H1 (cell line): ENCODE measurements around the gene FLNC. TPM values are rescaled to one million over a fixed set of nuclear protein-coding genes. Genes with fewer than 3 reads are reported as not detected.
A peak's percentile ranks its signal among the peaks of the same experiment; 100 is the strongest.

Source experiments
- ASH2L ChIP-seq: fragments of 200-600, 300-600 bp; sonication (generic); IDR thresholded peaks from one replicate; pipeline ENCODE4 v1.7.1; 2017; ENCODE audit warnings: low read length
- CBX5 ChIP-seq: fragments of 300-800, 300-1000 bp; sonication (generic); IDR thresholded peaks from 2 replicates; pipeline ENCODE4 v1.7.1; 2016; ENCODE audit warnings: antibody characterized with exemption, low read length, low read depth
- CBX8 ChIP-seq: fragments of 300-800, 300-1000 bp; sonication (generic); IDR thresholded peaks from 2 replicates; pipeline ENCODE4 v1.7.1; 2016; ENCODE audit warnings: low read depth, low read length, borderline replicate concordance
- CREB1 ChIP-seq: IDR thresholded peaks from 2 replicates; pipeline ENCODE4 v1.6.1; 2012; ENCODE audit warnings: inconsistent platforms
- EZH2 ChIP-seq: fragments of 200-600 bp; sonication (generic); IDR thresholded peaks from 2 replicates; pipeline ENCODE4 v1.7.1; 2012; ENCODE audit warnings: low read depth, mild to moderate bottlenecking, moderate library complexity, low read length, inconsistent platforms; ENCODE audit not compliant: severe bottlenecking
- GABPA ChIP-seq: IDR thresholded peaks from 2 replicates; pipeline ENCODE4 v1.6.1; 2011; ENCODE audit warnings: mild to moderate bottlenecking, low read length, moderate library complexity, borderline replicate concordance; ENCODE audit not compliant: insufficient read depth
- HDAC2 ChIP-seq, 2 experiments: fragments of 300-600 bp in 1 of 2; sonication (generic) in 1 of 2; IDR thresholded peaks; 2 replicates each; pipeline ENCODE4 v1.6.1; 2011 to 2012; ENCODE audit warnings: low read depth in 2 of 2, low read length in 2 of 2, mild to moderate bottlenecking in 2 of 2, moderate library complexity in 2 of 2, borderline replicate concordance in 1 of 2, inconsistent platforms in 1 of 2
- HDAC6 ChIP-seq: IDR thresholded peaks from one replicate; pipeline ENCODE4 v1.7.1; 2012; ENCODE audit warnings: low read depth, mild to moderate bottlenecking, inconsistent platforms, low read length, moderate library complexity
- KDM4A ChIP-seq: IDR thresholded peaks from one replicate; pipeline ENCODE4 v1.7.1; 2012; ENCODE audit warnings: low read depth, mild to moderate bottlenecking, moderate library complexity, low read length, inconsistent platforms; ENCODE audit not compliant: severe bottlenecking
- PHF8 ChIP-seq: fragments of 200-600 bp; sonication (generic); conservative IDR thresholded peaks from 2 replicates; pipeline ENCODE4 v1.7.1; 2012; ENCODE audit warnings: low read depth, mild to moderate bottlenecking, inconsistent platforms, low read length, moderate library complexity
- SIN3A ChIP-seq, 2 experiments: IDR thresholded peaks in 1 of 2; conservative IDR thresholded peaks in 1 of 2; 2 replicates each; pipeline ENCODE4 v1.6.1; 2011 to 2012; ENCODE audit warnings: low read length in 2 of 2, improper control_type of control experiment in 1 of 2, low read depth in 1 of 2, mild to moderate bottlenecking in 1 of 2
- SP4 ChIP-seq: IDR thresholded peaks from 2 replicates; pipeline ENCODE4 v1.6.1; 2012; ENCODE audit warnings: low read length, inconsistent platforms
- SUZ12 ChIP-seq: fragments of 200-600 bp; sonication (generic); IDR thresholded peaks from 2 replicates; pipeline ENCODE4 v1.6.1; 2012; ENCODE audit warnings: mild to moderate bottlenecking, inconsistent platforms, low read length, moderate library complexity, mixed read lengths
- TBP ChIP-seq: IDR thresholded peaks from 2 replicates; pipeline ENCODE4 v1.6.1; 2011; ENCODE audit warnings: low read depth, low read length, improper control_type of control experiment
- TCF12 ChIP-seq: IDR thresholded peaks from 2 replicates; pipeline ENCODE4 v1.6.1; 2011; ENCODE audit warnings: low read depth, mild to moderate bottlenecking, low read length
- polyA plus RNA-seq, 7 experiments: library from polyadenylated mRNA; depleted of rRNA in 3 of 7; stranded (reverse) in 5 of 7; unstranded in 2 of 7; fragments of >200 nt in 5 of 7; fragments of 200-250 nt in 2 of 7; gene quantifications; 1 replicate in 5 of 7; 2 replicates in 1 of 7; 4 replicates in 1 of 7; pipeline versions ENCODE4 v1.2.1 to v1.2.3, GENCODE V29; 2011 to 2013; ENCODE audit warnings: missing spikeins in 2 of 7, mixed read lengths in 2 of 7
- total RNA-seq: library from RNA; stranded (reverse); fragmentation: NEBNext Ultra II Directional; extraction: Animal tissue kit (Norgen Biotek cat#: 25700); gene quantifications from 2 replicates; pipeline ENCODE4 v1.2.1, GENCODE V29; 2021
- TF ChIP-seq, protein P1 (sequence below): IDR thresholded peaks from 2 replicates; pipeline ENCODE4 v1.6.1; 2012; ENCODE audit warnings: low read length, inconsistent platforms
- TF ChIP-seq, protein P2 (sequence below): IDR thresholded peaks from 2 replicates; pipeline ENCODE4 v1.6.1; 2012; ENCODE audit warnings: inconsistent platforms
- TF ChIP-seq, protein P3 (sequence below): IDR thresholded peaks from 2 replicates; pipeline ENCODE4 v1.6.1; 2012; ENCODE audit warnings: inconsistent platforms

Gene FLNC
- total and polyA plus RNA-seq, 2 of the 8 experiments (the other 6 are each of a cell fraction or from before 2014, with no cell fraction given) = 1.9 to 10.7 TPM

DNA sequence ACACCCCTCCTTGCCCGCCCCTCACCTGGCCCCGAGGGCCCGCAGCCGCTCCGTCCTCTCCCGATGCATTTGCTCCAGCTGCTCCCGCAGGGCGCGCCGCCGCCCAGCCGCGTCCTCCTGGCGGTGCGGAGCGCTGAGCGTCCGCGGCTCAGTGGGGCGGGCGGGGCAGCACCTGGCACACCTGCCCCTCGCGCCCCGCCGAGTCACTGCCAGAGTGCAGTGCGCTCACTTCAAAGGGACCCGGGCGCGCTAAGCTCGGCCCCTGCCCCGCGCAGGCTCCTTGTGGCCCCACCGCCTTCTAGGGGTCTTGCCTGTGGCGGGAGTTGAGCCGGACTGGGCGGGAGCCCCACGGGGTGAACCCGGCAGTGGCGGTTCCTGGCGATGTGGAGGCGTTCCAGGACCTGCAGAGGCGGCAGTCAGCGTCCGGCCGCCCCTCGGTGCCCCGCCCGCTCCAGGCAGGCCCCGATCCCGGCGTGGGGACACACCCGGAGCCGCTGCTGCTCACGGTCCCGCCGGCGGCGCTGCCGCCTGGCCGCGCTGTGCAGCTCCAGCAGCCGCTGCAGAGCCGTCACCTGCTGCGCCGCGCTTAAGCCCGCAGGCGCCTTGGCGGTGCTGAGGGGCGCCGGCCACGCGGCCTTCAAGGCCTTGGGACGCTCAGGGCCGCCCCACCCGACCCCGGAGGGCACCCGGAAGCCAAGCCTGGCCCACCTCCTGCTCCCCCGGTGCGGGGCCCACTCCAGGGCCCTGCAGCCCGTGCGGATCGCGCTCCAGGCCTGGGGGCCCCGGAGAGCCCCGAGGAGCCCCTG, 39.1 kb downstream of the FLNC start (continued):
- TF ChIP-seq, protein P1, sequence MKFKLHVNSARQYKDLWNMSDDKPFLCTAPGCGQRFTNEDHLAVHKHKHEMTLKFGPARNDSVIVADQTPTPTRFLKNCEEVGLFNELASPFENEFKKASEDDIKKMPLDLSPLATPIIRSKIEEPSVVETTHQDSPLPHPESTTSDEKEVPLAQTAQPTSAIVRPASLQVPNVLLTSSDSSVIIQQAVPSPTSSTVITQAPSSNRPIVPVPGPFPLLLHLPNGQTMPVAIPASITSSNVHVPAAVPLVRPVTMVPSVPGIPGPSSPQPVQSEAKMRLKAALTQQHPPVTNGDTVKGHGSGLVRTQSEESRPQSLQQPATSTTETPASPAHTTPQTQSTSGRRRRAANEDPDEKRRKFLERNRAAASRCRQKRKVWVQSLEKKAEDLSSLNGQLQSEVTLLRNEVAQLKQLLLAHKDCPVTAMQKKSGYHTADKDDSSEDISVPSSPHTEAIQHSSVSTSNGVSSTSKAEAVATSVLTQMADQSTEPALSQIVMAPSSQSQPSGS = no peak
- TF ChIP-seq EZH2 (peak; percentile 34), TBP (no peak), SP4 (no peak), SUZ12 (0 out of 2 replicates have a peak, but pooled peaks have one; percentile 48), HDAC2 (IDR thresholded peaks at IDR 0.05; ENCODE audit: borderline replicate concordance in 1 of 2, low read depth in 2 of 2, low read length in 2 of 2) (0 out of 4 replicates have a peak, but pooled peaks of 1 of the 2 experiments have one; percentile 51), CBX5 (no peak), CBX8 (no peak), PHF8 (no peak; the same call in 1 of the 2 replicates), ASH2L (peak; percentile 45), KDM4A (peak; percentile 90), GABPA (no peak; the same call in 1 of the 2 replicates), CREB1 (peak; percentile 13; the same call in 1 of the 2 replicates), SIN3A (conservative IDR thresholded peaks at IDR 0.05 in 1 of 2, IDR thresholded peaks at IDR 0.05 in 1 of 2; ENCODE audit: low read depth in 1 of 2, low read length in 2 of 2) (peak in 1 of 2 experiments; percentile 53; a peak in 1 of 4 replicates), TCF12 (0 out of 2 replicates have a peak, but pooled peaks have one; percentile 43), HDAC6 (no peak)
- TF ChIP-seq, protein P2, sequence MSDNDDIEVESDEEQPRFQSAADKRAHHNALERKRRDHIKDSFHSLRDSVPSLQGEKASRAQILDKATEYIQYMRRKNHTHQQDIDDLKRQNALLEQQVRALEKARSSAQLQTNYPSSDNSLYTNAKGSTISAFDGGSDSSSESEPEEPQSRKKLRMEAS = peak; percentile 61
- TF ChIP-seq, protein P3, sequence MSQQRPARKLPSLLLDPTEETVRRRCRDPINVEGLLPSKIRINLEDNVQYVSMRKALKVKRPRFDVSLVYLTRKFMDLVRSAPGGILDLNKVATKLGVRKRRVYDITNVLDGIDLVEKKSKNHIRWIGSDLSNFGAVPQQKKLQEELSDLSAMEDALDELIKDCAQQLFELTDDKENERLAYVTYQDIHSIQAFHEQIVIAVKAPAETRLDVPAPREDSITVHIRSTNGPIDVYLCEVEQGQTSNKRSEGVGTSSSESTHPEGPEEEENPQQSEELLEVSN = peak; percentile 50
